Hair follicle dermal papilla cell (primary cell): ENCODE results near the gene CCDC88B. TPM values are rescaled to one million over a fixed set of nuclear protein-coding genes. Genes with fewer than 3 reads are reported as not detected.

ENCODE experiments used
- small RNA-seq: library from RNA; depleted of rRNA; stranded (forward); fragments of <200 nt; gene quantifications from one replicate; pipeline ENCODE3, GENCODE V24; 2012
- total RNA-seq: library from RNA; depleted of rRNA; stranded (reverse); fragments of >200 nt; gene quantifications from 2 replicates; pipeline ENCODE4 v1.2.3, GENCODE V29; 2012

The CCDC88B gene, protein sequence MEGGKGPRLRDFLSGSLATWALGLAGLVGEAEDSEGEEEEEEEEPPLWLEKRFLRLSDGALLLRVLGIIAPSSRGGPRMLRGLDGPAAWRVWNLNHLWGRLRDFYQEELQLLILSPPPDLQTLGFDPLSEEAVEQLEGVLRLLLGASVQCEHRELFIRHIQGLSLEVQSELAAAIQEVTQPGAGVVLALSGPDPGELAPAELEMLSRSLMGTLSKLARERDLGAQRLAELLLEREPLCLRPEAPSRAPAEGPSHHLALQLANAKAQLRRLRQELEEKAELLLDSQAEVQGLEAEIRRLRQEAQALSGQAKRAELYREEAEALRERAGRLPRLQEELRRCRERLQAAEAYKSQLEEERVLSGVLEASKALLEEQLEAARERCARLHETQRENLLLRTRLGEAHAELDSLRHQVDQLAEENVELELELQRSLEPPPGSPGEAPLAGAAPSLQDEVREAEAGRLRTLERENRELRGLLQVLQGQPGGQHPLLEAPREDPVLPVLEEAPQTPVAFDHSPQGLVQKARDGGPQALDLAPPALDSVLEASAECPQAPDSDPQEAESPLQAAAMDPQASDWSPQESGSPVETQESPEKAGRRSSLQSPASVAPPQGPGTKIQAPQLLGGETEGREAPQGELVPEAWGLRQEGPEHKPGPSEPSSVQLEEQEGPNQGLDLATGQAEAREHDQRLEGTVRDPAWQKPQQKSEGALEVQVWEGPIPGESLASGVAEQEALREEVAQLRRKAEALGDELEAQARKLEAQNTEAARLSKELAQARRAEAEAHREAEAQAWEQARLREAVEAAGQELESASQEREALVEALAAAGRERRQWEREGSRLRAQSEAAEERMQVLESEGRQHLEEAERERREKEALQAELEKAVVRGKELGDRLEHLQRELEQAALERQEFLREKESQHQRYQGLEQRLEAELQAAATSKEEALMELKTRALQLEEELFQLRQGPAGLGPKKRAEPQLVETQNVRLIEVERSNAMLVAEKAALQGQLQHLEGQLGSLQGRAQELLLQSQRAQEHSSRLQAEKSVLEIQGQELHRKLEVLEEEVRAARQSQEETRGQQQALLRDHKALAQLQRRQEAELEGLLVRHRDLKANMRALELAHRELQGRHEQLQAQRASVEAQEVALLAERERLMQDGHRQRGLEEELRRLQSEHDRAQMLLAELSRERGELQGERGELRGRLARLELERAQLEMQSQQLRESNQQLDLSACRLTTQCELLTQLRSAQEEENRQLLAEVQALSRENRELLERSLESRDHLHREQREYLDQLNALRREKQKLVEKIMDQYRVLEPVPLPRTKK (N-terminal part only)
- total RNA-seq: 0.16 and 0.36 TPM in 2 replicates

DNA sequence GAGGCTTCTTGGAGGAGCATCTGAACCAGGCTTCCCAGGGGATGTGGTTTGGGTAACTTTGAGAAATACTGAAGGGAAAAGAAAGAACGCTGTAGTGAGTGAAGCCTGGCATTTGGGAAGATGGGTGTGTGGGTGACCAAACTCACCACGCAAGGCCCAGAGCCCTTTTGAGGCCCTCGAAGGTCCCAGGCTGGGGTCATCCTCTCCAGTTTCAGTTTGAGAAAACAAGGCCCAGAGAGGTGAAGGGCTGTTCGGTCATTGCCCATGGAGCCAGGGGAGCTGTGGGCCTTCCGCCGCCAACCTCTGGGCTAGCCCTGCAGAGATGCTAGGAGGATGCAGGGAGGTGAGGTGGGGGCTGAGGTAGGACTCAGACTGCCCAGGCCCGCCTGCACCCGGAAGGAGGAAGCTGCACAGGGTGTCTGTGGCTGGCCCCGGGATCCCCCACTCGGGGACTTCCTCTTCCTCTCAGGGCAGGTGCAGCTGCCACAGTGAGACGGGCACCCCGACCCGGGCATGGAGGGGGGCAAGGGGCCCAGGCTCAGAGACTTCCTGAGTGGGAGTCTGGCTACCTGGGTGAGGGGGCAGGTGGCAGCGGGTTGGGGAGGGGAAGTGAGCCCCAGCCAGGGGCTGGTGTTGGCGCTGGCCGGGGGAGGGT is at the start of gene CCDC88B:
TSS of gene CCDC88B (plus strand) at position 451 of the 655 bp plus-strand sequence. CDS start at position 514, 63 bp downstream.

DNA sequence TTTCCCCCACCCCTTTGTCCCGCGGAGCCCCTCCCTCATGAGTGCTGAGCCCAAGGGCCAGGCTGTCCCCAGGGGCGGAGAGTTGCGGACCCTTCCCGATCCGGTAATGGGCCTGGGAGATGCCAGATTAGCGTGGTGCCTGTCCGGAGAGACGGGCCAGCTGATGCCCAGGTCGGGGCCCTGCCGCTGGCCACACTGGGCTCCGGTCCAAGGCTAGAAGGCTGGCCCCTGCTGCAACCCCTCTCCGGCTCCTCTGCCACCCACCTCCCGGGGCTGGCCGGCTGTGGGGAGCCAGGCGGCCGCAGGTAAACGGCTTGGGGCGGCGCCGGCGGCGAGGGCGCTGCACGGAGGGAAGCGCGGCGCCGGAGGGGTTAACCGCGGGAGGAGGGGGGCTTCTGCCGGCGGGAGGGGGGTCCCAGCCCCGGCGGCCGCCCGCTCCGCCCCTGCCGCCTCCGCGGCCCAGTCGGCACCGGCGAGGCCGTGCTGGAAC is 48.7 kb upstream of the CCDC88B start, which contains the start of gene KCNK4:
TSS of gene KCNK4 (plus strand) at position 41 of the 490 bp plus-strand sequence. CDS start 1,717 bp downstream, outside the sequence.

DNA sequence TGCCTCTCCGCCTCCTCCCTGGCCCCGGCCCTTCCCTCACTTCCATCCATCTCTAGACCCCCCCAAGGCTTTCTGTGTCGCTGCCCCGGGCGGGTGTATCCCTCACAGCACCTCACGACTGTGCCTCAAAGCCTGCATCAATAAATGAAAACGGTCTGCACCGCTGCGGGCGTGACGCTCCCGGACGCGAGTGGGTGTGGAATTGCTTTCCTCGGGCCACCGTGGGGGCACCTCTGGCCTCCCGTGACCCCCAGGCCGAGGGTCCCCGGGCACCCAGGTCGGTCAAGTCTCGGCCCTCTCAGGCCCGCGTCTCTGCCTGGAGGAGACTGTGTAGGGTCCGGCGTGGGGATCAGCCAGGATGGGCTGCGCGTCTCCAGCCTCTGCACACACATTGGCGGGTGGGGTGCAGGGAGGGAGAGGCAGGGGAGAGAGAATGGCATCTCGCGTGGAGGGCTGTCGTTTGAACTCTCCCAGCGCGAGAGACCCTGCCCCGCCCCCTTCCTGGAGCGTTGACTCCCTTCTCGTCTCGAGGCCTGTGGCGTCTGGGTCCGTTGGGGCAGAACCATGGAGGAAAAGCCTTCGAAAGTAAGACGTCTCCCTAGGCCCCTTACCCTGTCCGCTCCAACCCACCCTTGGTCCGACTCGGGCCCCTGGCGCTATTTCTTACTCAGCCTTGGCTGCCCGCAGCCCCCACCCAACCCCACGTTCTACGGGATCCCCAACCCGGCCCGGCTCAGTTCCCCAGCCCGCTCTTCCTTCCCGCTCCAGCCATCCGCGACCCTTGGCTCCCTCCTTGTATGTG is 40.0 kb upstream of the CCDC88B start, which contains the start of gene CATSPERZ:
TSS of gene CATSPERZ (plus strand) at position 512 of the 802 bp plus-strand sequence. CDS start at position 565, 53 bp downstream.

DNA sequence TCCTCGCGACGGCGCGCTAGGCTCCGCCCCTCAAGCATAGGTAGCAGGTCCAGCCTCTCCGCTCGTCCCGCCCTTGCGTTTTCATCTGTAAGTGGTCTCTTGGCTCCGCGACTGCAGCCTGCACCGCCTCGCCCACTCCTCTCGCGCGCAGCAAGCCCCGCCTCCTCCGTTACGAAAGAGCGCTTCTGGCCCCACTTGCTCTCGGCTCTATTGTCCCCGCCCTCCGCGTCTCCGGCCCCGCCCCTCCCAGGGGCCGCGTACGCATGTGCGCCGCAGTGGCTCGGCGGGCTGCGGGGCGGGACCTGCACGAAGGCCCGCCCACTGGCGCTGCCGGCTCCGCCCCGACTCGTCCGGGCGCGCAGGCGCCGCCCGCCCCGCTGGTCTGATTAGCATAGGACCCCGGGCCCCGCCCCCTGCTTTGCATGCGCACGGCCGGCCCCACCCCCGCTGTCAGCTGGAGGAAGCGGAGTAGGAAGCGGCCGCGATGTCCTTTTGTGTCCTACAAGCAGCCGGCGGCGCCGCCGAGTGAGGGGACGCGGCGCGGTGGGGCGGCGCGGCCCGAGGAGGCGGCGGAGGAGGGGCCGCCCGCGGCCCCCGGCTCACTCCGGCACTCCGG is 34.8 kb upstream of the CCDC88B start, which contains the start of gene ESRRA:
TSS of gene ESRRA (plus strand) at position 450 of the 616 bp plus-strand sequence. CDS start 1,656 bp downstream, outside the sequence.

DNA sequence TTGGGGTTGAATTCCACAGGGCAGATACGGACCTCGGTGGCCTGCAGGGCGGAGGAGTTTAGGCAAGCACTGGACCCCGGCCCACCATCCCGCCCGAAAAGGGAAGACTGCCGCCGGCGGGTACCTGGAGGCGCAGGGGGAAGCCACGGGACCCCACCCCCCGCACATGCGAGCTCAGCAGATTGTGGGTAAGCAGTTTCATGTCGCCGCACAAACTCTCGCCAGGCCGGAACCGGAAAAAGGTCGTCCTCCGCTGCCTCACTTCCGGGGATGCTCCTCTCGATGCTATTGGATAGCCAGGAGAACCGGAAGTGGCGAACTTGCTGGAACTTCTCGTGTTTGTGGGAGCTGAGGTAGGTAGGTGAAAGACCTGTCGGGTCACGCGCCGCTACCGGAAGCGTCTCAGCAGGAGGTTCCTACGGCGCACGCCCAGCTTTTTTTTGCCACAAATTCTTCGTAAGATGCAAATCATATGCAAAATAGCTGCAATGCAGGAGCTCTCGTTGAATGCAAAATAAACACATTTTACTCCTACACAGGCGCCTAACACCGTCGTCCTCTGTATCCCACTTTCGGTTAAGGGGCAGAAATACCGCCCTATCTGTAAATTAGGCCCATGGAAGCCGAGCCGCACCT is 22.6 kb upstream of the CCDC88B start, which contains the start of gene TRMT112:
TSS of gene TRMT112 (minus strand) at position 235 of the 636 bp plus-strand sequence. CDS start at position 202, 33 bp downstream.

DNA sequence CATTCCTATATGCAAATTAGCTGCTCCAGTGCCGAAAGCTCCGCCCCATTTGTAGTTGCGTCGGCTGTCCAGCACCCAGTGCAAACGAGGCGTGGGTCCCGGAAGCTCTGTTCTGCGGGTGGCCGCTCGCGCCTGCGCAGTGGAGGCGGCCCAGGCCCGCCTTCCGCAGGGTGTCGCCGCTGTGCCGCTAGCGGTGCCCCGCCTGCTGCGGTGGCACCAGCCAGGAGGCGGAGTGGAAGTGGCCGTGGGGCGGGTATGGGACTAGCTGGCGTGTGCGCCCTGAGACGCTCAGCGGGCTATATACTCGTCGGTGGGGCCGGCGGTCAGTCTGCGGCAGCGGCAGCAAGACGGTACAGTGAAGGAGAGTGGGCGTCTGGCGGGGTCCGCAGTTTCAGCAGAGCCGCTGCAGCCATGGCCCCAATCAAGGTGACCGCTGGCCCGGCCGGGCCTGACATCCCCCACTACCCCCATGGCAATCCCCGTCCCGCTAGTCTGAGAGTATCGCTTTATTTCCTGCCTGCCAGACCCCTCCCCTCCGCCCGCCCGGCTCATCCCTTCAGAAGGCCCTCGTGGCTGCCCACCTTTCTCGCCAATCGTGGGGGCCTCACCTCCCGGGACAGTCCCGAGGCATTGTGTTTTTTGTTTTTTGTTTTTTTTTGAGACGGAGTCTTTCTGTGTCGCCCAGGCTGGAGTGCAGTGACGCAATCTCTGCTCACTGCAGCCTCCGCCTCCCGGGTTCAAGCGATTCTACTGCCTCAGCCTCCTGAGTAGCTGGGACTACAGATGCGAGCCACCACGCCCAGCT is 21.8 kb upstream of the CCDC88B start, which contains the start of gene PRDX5:
TSS of gene PRDX5 (plus strand) at position 161 of the 805 bp plus-strand sequence. CDS start at position 256, 95 bp downstream.

DNA sequence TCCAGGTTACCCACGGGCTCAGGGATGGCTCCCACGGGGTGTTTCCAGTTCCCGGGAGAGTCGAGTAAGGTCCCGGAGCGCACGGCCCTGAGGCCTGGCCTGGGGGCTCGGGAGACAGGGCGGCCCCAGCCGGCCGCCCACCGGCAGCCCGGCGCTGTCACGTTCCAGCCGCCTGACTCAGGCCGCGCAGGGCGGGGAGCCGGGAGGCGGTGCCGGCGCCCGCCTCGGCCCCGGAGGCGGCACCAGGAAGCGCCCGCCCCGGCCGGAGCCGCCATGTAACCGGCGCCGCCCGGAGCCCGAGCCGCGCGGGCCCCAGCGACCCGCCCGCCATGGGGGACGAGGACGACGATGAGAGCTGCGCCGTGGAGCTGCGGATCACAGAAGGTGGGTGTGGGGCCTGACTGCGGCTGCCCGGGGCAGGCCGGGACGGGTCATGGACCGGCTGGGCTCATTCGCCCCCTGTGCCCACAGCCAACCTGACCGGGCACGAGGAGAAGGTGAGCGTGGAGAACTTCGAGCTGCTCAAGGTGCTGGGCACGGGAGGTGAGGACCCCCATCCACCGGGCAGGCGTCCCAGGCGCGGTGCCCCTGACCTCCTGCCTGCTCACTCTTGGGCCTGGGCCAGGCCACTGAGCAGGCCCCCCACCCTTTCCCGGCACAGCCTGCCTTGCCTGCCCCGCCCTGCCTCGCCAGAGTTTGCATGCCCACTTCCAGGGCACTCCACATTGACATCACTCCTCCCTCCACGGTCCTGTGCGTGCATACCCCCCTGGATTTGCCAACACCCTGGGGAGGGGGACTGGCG is 19.1 kb downstream of the CCDC88B start, which contains the start of gene RPS6KA4:
TSS of gene RPS6KA4 (plus strand) at position 256 of the 805 bp plus-strand sequence. CDS start at position 330, 74 bp downstream.

Small RNAs within 50 kb of the gene (small RNA-seq; reads per million reads assigned to genes)
- gene MIR1237 (not detected), gene MIR7155 (not detected), gene RF00019 (not detected)

Other genes with a start within 250 kb of the CCDC88B start
- 16.1 and 21.0 TPM in 2 replicates for gene MACROD1, start 174.1 kb upstream of the CCDC88B start, total RNA-seq
- gene STIP1, start 154.0 kb upstream of the CCDC88B start, total RNA-seq: 110 and 125 TPM in 2 replicates
- gene FERMT3, start 133.5 kb upstream of the CCDC88B start, total RNA-seq: 1.1 and 1.9 TPM in 2 replicates
- gene TRPT1, start 114.0 kb upstream of the CCDC88B start, total RNA-seq: 18.8 and 38.6 TPM in 2 replicates
- gene NUDT22, start 113.9 kb upstream of the CCDC88B start, total RNA-seq: 40.2 and 49.3 TPM in 2 replicates
- 8.0 and 8.5 TPM in 2 replicates for gene DNAJC4, start 109.7 kb upstream of the CCDC88B start, total RNA-seq
- 20.6 and 24.8 TPM in 2 replicates for gene VEGFB, start 105.6 kb upstream of the CCDC88B start, total RNA-seq
- gene FKBP2, start 99.1 kb upstream of the CCDC88B start, total RNA-seq: 21.1 and 29.4 TPM in 2 replicates
- 102 and 129 TPM in 2 replicates for gene PPP1R14B, start 93.3 kb upstream of the CCDC88B start, total RNA-seq
- 60.6 and 68.5 TPM in 2 replicates for gene PLCB3, start 88.7 kb upstream of the CCDC88B start, total RNA-seq
- gene BAD, start 55.5 kb upstream of the CCDC88B start, total RNA-seq: 64.0 and 66.5 TPM in 2 replicates
- 11.1 and 13.5 TPM in 2 replicates for gene GPR137, start 54.4 kb upstream of the CCDC88B start, total RNA-seq
- 0.12 TPM in 1 of 2 replicates, not detected in the other for gene KCNK4, start 48.9 kb upstream of the CCDC88B start, total RNA-seq
- not detected in 2 replicates for gene CATSPERZ, start 39.8 kb upstream of the CCDC88B start, total RNA-seq
- gene ESRRA, start 34.7 kb upstream of the CCDC88B start, total RNA-seq: 22.6 and 30.2 TPM in 2 replicates
- gene TRMT112, start 22.6 kb upstream of the CCDC88B start, total RNA-seq: 72.2 and 107 TPM in 2 replicates
- gene PRDX5, start 22.1 kb upstream of the CCDC88B start, total RNA-seq: 151 and 192 TPM in 2 replicates
- 50.1 and 54.0 TPM in 2 replicates for gene RPS6KA4, start 19.0 kb downstream of the CCDC88B start, total RNA-seq
- gene SLC22A11, start 215.7 kb downstream of the CCDC88B start, total RNA-seq: not detected in 2 replicates